ENCODE data around the gene CYP39A1. TPM values are rescaled to one million over a fixed set of nuclear protein-coding genes. Genes with fewer than 3 reads are reported as not detected.

The CYP39A1 gene
- total and polyA plus RNA-seq, 10 of the 15 experiments (the other 5 are each of a cell fraction or from before 2014, with no cell fraction given): not detected

GRCh38 chr6:46612645-46613044 is 40.0 kb downstream of the CYP39A1 start:
- ChIA-PET RAD21 (ENCODE audit: unreplicated experiment) (no interaction called here), SMC1A (ENCODE audit: uncharacterized antibody, unreplicated experiment) (interaction anchor here (0.6 to 0.7 kb wide), 2 partner anchors 257 to 276 kb away, joined by 3 read pairs; no protein-coding TSS in a partner anchor), POLR2A (no interaction called here), CTCF (interaction anchor here (1.0 to 1.2 kb wide), 2 partner anchors 392 to 522 kb away, joined by 3 to 4 read pairs; no protein-coding TSS in a partner anchor)
- no peak overlapping the region for H3K4me3 ChIP-seq
- no peak overlapping the region for H3K9ac ChIP-seq (ENCODE audit: control insufficient read depth, insufficient read depth, low read length)
- no peaks in the 10 kb centered on the region for H3K9me3 ChIP-seq (replicated peaks; ENCODE audit: control insufficient read depth, insufficient read depth, low read length)
- no peak for FAIRE-seq
- H3K27ac ChIP-seq (ENCODE audit: control insufficient read depth, insufficient read depth): no peak overlapping the region
- no peaks in the 10 kb centered on the region for H3K79me2 ChIP-seq (ENCODE audit: control insufficient read depth, insufficient read depth, low read length)
- no TSS peak for BruUV-seq (replicated peaks)
- H3K4me1 ChIP-seq (ENCODE audit: control insufficient read depth, insufficient read depth, low read length): no peaks in the 10 kb centered on the region
- no peak overlapping the region for H2AFZ ChIP-seq (ENCODE audit: control insufficient read depth, low read depth, low read length)
- no peak for DNase-seq (ENCODE audit: low read depth, low spot score)
- intact Hi-C loops (cut with micrococcal nuclease; ENCODE audit: unreplicated experiment): no loop called here
- H3K27me3 ChIP-seq (replicated peaks in 1 of 2; ENCODE audit: control insufficient read depth in 2 of 2, insufficient read depth in 2 of 2, low read length in 1 of 2): no peaks in the 10 kb centered on the region; a peak in 2 of 4 replicates
- H3K36me3 ChIP-seq (ENCODE audit: control insufficient read depth in 2 of 2, insufficient read depth in 2 of 2, low read length in 1 of 2): no peaks in the 10 kb centered on the region
- no peak for ATAC-seq
- H4K20me1 ChIP-seq (ENCODE audit: control insufficient read depth, insufficient read depth): no peaks in the 10 kb centered on the region
- WGBS (ENCODE audit: insufficient coverage, insufficient replicate concordance, low lambda C conversion rate, missing lambda C conversion rate): 9% methylated on average over 2 of the region's 2 CpGs
- no peak overlapping the region for H3K4me2 ChIP-seq (ENCODE audit: control insufficient read depth, insufficient read depth)
- in situ Hi-C loops (cut with MboI): no loop called here
- no peak for TF ChIP-seq TCF3 (IDR thresholded peaks at IDR 0.05; ENCODE audit: borderline replicate concordance, insufficient read depth, low read depth, low read length)
- no peak for TF ChIP-seq ZNF384 (IDR thresholded peaks at IDR 0.05; ENCODE audit: borderline replicate concordance, low read depth, low read length)
- no peak for TF ChIP-seq CTCF (IDR thresholded peaks at IDR 0.05 in 2 of 3, conservative IDR thresholded peaks at IDR 0.05 in 1 of 3; ENCODE audit: control insufficient read depth in 2 of 3, extremely low read depth in 1 of 3, insufficient read depth in 1 of 3, low read depth in 3 of 3, low read length in 3 of 3)
- TF ChIP-seq POLR2A (IDR thresholded peaks at IDR 0.05; ENCODE audit: low read depth, low read length): no peak
- TF ChIP-seq ZNF24 (IDR thresholded peaks at IDR 0.05): no peak
- no peak for TF ChIP-seq ATF3 (IDR thresholded peaks at IDR 0.05; ENCODE audit: borderline replicate concordance, extremely low read depth, low read depth, low read length)
- TF ChIP-seq KAT2A (conservative IDR thresholded peaks at IDR 0.05; ENCODE audit: control insufficient read depth, low read depth, low read length): no peak
- no peak for TF ChIP-seq ATF7 (IDR thresholded peaks at IDR 0.05; ENCODE audit: low read depth)
- TF ChIP-seq ZZZ3 (IDR thresholded peaks at IDR 0.05; ENCODE audit: control insufficient read depth, insufficient read length, low read depth): no peak
- TF ChIP-seq CHD2 (IDR thresholded peaks at IDR 0.05; ENCODE audit: borderline replicate concordance, low read depth, low read length): no peak
- TF ChIP-seq USF1 (IDR thresholded peaks at IDR 0.05; ENCODE audit: borderline replicate concordance, extremely low read length, insufficient read depth, low read depth, low read length): no peak
- no peak for TF ChIP-seq BHLHE40 (IDR thresholded peaks at IDR 0.05; ENCODE audit: borderline replicate concordance in 1 of 2, low read depth in 2 of 2, low read length in 1 of 2)
- TF ChIP-seq POLR2AphosphoS2 (IDR thresholded peaks at IDR 0.05; ENCODE audit: low read depth, low read length): no peak
- TF ChIP-seq NFXL1 (IDR thresholded peaks at IDR 0.05; ENCODE audit: borderline replicate concordance): no peak
- TF ChIP-seq RUNX3 (IDR thresholded peaks at IDR 0.05; ENCODE audit: low read length): no peak
- TF ChIP-seq RAD21 (IDR thresholded peaks at IDR 0.05; ENCODE audit: insufficient read depth, low read depth, low read length): no peak
- no peak for TF ChIP-seq SIN3A (IDR thresholded peaks at IDR 0.05; ENCODE audit: low read depth, low read length)
- no peak for TF ChIP-seq HSF1 (IDR thresholded peaks at IDR 0.05; ENCODE audit: low read depth, low read length)
- no peak for TF ChIP-seq HDAC2 (IDR thresholded peaks at IDR 0.05)
- TF ChIP-seq RB1 (IDR thresholded peaks at IDR 0.05; ENCODE audit: borderline replicate concordance): no peak

Data from GM12878 (cell line).